Left colon (tissue), 2 donors: ENCODE measurements around the gene PLEKHF1. TPM values are rescaled to one million over a fixed set of nuclear protein-coding genes. Genes with fewer than 3 reads are reported as not detected.
"Not testable (repeated sequence)": the region's sequence is repeated elsewhere in the genome, so short reads cannot be mapped to it uniquely, and the experiment has no call there.

Experiments used
- ATAC-seq: fragments of 200-7000 bp; cut with Tn5 transposase; one replicate; pipeline ENCODE4 v1.9.1; 2020; ENCODE audit warnings: mild to moderate bottlenecking, moderate library complexity
- DNase-seq, 2 donors: peaks; one replicate each; pipeline ENCODE4 v3.0.0-alpha.2; 2020
- intact Hi-C, 2 donors: fragments of 100-400 bp; cut with DNase I in 1 of 2; cut with micrococcal nuclease in 1 of 2; formaldehyde crosslinking; loops; one replicate each; pipeline versions ENCODE4 v1.11.2 to v1.14.0; 2022; cut with DNase I, micrococcal nuclease
- long read RNA-seq: library from polyadenylated mRNA; unstranded; transcript quantifications from one replicate; pipeline ENCODE4 v2.0.0, GENCODE V29; 2021
- total RNA-seq, 2 donors: library from RNA; stranded (reverse); fragmentation: NEBNext Ultra II Directional; extraction: Animal tissue kit (Norgen Biotek cat#: 25700); gene quantifications; one replicate each; pipeline ENCODE4 v1.2.1, GENCODE V29; 2021
- donor health status: DM: no; HTN: no; CAD: no.
- donor health status: DM: yes; HTN: yes; CAD: no.

The PLEKHF1 gene, protein sequence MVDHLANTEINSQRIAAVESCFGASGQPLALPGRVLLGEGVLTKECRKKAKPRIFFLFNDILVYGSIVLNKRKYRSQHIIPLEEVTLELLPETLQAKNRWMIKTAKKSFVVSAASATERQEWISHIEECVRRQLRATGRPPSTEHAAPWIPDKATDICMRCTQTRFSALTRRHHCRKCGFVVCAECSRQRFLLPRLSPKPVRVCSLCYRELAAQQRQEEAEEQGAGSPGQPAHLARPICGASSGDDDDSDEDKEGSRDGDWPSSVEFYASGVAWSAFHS
- total RNA-seq = 1 to 10 TPM; 2.8 to 3.7 TPM
- long read RNA-seq, transcript PLEKHF1-201 (2 exons, 2,084 nt) = major isoform, 6 of 10 reads
- long read RNA-seq, partial matches to known transcripts = 0 of 10 reads
- long read RNA-seq, other reads (novel, unspliced or antisense) = 1 of 10 reads

DNA sequence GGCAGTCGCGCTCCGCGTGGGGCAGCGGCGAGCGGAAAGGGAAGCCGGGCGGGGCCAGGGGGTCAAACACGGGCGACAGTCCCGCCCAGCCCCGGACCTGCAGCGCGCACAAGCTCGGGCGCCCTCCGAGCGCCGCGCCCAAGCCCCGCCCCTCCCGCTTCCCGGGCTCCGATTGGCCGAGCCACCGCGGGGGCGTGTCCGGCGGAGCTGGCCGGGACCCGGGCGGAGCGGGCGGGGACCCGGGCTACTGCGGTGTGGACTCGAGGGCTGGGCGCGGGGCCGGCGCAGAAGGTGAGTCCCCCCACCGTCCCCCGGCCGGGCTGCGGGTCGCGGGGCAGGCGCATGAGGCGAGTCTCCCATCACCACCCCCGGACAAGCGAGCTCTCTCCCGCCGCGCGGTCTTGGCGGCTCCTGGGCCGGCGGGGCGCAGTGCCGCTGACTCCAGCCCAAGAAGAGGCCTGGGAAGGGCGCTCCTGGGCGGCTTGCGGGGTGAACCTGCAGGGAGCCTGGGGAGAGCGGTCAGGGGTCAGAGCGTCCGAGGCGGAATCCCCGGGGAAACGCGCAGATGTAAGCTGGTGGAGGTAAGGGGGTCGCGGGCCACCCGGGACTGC is at the start of gene PLEKHF1:
TSS of gene PLEKHF1 (plus strand) at position 247 of the 611 bp plus-strand sequence. CDS start 8,379 bp downstream, outside the sequence.
- peak; percentile 85 to 94 for DNase-seq
- intact Hi-C loops = no loop called here
- peak; percentile 95 for ATAC-seq

DNA sequence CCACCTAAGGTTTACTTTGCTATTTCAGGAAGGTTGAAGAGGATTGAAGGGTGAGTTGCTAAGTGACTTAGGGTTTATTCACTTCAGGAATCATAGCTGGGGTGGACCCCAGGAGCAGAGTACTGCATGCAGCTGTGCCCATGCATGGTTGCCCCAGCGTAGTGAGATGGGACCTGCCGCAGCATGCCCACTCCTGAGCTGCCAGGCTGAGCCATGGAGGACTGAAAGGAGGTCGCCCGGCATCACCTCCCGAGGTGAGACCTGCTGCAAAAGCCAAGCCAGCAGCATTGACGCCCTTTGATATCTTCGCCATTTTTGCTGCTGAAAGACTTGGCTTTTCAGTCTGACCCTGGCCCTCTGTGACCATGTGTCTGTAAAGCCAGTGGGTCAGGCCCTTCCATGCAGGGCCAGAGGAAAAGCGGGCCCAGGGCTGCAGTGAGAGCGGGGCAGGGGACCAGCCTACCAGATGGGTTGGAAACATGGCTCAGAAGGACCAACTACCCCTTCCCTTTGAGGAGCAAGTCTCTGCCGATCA is 49.3 kb upstream of the PLEKHF1 start:
- intact Hi-C loops = loop anchor here in 1 of 2 donors (10.0 kb wide), 1 partner anchor 99 kb away; the partner anchor contains the start of gene C19orf12
- ATAC-seq (peak; percentile 11), DNase-seq (no peak)

DNA sequence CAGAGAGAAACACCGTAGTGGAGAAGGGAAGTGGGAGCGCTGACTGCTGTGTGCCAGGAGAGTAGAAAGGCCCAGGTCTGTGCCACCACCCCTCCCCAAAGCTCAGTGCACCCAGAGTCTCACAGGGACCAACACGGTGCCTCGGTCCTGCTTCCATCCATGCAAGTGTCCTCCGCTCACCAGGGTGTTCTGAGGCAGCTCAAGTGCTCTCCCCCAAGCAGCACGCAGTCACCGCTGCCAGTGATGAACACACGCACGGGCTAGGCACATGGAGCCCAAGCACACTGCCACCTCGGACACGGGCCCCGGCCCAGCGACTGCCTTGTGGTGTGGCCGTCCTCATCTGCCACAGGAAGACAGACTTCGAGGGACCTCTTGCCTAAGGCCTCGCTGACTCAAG is 48.7 kb upstream of the PLEKHF1 start:
- no peak for DNase-seq
- ATAC-seq = no peak
- intact Hi-C loops = loop anchor here in 1 of 2 donors (10.0 kb wide), 1 partner anchor 98 kb away; the partner anchor contains the start of gene C19orf12

DNA sequence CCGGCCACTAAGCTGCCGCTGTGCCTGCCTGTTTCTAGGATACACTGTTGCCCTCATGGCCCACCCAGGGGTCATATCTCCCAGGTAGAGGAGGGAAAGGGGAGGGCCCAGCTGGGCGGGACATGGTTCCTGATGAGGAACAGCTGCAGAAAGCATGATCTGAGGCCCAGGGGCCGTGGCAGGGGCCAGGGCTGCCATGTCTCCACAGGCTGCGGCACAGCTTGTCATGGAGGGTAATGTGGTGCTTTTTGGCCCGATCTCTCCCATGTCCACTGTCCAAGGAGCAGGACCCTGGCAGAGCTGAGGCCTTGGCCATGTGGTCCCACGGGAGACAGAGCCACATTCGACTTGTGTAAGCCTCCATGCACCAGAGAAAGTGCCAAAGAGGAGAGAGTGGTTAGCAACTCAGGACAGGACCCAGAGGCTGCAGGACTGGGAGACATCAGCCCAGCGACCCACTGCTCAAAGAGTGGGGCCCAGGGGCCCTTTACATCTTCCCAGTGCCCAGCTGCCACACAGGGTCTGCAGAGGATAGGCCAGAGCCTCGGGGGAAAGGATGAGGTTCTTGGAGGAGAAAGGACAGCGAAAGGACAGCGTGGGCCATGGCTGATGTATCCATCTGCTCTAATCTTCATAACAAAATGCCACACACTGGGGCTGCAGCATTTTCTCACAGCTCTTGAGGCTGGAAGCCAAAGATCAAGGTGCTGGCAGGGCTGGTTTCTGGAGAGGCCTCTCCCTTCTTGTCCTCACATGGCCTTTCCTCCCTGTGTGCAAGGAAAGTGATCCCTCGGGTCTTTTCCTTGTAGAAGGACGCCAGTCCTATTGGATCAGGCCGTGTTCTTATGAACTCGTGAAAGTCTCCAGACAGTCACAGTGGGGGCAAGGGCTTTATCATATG is 47.6 kb upstream of the PLEKHF1 start:
- intact Hi-C loops = loop anchor here in 1 of 2 donors (10.0 kb wide), 1 partner anchor 97 kb away; the partner anchor contains the start of gene C19orf12
- DNase-seq (no peak), ATAC-seq (peak; percentile 21)

DNA sequence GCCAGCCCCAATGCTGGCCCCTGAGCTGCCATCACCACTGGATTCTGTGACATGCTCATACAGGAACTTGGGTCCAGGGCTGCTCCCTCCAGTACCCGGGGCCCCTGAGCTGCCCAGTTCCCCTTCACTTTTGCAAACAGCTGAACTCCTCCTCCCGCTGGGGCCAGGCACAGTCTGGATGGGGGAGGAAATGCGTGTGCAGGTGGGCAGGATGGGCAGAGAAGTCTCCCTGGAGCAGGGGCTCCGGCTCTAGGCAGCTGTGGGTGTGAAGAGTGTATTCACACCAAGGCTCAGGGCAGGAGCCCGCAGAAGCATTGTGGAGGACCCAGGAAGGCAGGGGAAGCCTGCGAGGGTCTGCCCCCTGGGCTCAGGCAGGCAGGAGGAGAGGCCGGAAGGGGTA is 46.8 kb upstream of the PLEKHF1 start:
- intact Hi-C loops = loop anchor here in 1 of 2 donors (10.0 kb wide), 1 partner anchor 96 kb away; the partner anchor contains the start of gene C19orf12
- ATAC-seq (no peak), DNase-seq (no peak)

DNA sequence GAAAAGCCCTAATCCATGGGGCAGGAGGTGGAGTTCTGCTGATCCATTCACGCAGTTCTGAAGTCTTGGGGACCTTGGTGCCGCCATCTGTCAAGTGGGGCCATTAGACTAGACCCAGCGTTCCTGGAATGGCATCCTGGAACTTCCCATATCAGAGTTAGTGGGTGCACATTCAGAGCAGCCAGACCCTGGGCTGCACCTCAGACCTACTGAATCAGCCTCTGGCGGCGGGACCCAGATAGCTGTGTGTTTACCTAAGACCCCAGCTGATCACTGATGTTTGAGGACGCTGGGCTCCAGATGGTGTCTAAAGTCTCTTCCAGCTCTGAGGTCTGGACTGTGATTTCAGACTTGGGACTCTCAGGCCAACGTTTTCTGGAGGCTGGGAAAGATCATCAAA is 46.4 kb upstream of the PLEKHF1 start:
- intact Hi-C loops = loop anchor here in 1 of 2 donors (10.0 kb wide), 1 partner anchor 96 kb away; the partner anchor contains the start of gene C19orf12
- ATAC-seq (no peak), DNase-seq (no peak)

DNA sequence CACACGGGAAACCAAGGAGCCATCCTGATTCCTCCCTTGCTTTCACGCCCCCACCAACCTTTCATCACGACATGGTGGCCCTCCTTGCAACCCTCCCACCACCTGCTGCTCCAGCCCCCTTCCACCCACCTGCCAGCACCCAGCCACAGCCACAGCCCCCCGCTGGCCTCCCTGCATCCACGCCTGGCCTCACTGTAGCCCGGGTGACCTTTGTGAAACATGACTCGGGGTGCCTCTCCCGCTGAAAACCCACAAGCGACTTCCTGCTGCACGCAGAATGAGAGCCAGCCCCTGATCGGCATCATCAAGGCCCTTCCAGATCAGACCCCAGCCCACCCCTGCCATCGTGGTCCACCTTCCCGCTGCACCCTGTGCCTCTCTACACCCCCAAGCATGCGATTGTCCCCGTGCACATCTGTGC is 44.3 kb upstream of the PLEKHF1 start:
- DNase-seq = no peak
- intact Hi-C loops = no loop called here
- ATAC-seq = no peak

DNA sequence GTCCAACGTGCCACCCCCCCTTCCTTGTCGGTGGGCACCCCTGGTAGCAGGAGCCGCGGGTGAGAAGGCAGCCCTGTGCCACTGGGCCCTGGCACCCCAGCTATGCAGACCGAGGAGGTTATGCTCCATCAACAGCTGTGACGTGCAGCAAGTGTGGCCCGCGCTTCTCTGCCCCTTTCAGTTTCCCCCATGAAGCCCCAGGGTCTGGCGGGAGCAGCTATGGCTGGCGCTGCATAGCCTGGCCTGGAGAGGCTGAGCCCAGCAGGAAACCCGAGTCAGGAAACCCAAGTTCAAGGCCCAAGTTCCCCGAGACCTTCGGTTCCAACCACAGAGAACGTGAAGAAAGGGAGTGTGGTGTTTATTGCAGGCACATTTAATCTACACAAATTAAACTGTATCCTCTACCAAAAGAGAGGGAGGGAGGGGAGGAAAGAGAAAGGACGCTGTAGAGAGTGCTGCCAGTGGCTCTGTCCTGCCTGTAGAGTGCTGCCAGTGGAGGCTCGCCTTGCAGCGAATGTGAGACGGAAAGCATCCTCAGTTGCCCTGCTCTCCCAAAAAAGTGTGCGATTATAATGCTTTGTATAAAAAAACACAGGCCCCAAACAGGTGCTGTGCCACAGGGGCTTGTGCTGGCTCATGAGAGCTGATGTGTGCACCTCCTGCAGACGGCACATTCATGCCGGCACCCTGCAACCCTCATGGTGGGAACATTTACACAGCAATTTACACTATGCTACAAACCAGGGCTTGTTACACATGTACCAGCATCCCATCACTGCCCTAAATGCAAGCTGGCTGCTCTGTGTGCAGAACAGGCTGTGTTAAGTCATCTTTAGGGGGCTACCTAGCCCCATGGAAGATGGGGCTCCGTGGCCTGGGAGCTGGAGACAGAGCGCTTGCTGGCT is 42.8 kb upstream of the PLEKHF1 start:
- ATAC-seq (no peak), DNase-seq (no peak)
- intact Hi-C loops = no loop called here

DNA sequence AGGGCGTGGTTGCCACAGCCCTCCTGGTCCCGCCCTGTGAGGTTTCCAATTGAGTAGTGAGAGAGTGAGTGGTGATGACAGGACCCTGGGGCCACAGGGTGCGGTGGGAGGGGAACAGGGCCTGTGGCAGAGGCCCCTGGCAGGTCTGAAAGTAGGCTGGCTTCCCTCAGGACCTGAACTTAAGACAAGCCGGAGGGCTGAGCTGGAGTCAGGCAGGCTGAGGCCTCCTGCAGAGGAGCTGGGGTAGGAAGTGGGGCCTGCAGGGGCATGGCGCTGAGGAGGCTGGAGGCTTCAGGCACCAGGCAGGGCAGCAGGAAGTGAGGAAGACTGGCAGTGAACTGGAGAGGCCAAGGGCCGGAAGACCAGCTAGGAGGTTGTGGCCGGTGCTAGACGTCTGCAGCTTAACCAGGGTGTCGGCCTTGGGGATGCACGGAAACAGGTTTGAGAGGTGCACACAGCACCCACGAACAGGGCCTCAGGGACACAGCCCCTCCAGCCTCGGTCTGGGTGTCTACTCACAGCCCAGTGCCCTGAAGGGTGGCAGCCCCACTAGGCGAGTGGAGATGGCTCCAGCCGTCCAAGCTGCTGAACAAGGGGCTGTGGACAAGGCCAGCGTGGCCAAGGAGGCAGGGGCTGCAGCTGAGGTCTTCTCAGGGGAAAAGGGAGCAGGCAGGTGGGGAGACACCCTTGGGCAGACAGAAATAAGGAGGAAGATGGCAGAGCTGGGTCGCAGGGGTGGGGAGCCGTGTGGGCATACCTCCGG is 41.4 kb upstream of the PLEKHF1 start:
- ATAC-seq (peak; percentile 19), DNase-seq (no peak)
- intact Hi-C loops = no loop called here

DNA sequence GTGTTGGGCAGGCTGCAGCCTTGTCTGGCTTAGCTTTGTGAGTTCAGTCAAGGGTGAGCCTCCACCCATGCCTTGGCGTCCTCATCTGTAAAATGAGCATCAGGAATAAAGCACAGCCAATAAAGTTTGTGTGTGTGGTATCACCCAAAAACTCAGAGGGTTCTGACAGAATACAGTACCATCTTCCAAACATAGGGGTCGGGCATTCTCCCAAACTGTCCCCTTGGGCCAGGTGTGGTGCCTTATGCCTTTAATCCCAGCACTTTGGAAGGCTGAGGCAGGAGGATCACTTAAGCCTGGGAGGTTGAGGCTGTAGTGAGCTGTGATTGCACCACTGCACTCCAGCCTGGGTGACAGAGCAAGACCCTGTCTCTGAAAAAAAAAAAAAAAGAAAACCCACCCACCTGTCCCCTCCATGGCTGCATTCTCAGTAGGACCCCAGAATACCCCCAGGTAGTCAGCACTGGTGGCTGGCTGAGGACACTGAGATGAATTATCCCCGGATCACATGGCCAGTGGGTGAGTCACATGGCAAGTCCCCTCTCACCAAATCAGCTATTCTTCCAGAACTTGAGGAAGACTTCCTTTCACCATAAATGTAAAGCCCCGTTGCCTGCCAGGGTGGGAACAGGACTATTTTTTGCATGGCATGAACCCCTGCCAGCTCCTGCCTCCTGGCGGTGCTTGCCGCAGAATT is 40.6 kb upstream of the PLEKHF1 start:
- intact Hi-C loops = no loop called here
- no peak for DNase-seq
- no peak for ATAC-seq

DNA sequence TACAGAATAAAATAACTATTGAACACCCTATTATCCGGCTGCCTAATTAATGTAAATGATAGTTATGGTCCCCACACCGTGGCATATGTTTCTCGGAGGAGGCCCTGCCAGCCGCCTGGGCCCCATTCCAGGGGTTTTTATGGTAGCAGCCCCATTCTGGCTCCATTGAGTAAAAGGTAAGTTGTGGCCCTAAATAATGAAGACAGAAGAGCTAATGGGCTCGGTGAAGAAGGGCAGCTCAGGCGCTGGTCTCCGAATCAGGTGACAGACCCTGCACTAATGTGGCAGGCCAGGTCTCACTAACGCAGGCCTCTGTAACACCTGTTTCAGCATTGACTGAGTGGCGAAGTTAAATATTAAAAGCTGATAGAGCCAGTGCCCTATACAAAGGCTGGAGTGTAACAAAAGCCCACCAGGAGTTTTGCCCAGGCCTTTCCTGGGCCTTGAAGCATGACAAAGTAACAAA is 40.0 kb upstream of the PLEKHF1 start:
- DNase-seq (no peak), ATAC-seq (no peak)
- intact Hi-C loops = no loop called here

DNA sequence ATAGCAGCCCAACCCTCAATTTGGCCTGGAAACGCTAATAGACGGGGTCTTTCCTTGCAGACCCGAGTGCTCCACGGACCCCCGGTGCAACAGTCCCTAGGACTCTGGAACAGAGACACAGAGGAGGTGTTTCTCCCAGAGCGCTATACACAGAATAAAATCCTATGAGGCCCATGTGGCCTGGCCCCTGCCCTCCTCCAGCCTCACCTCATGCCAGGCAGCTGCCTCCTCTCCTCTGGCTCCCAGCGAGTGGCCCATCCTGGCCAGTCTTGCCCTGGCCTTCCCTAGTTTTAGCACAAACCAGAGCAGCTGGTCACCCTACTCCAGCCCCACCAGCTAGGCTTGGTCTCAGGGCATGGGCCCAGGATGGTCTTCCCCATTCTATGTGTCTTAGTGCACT is 38.9 kb upstream of the PLEKHF1 start:
- ATAC-seq (no peak), DNase-seq (no peak)
- intact Hi-C loops = no loop called here

DNA sequence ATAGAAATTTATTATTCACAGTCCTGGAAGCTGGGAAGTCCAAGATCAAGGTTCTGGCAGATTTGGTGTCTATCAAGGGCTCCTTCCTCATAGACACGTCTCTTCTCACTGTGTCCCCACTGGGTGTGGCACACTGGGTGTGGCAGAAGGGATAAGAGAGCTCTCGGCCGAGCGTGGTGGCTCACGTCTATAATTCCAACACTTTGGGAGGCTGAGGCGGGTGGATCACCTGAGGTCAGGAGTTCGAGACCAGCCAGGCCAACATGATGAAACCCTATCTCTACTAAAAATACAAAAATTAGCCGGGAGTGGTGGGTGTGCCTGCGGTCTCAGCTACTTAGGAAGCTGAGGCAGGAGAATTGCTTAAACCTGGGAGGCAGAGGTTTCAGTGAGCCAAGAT is 38.4 kb upstream of the PLEKHF1 start:
- intact Hi-C loops, ATAC-seq, DNase-seq: not testable (repeated sequence)

DNA sequence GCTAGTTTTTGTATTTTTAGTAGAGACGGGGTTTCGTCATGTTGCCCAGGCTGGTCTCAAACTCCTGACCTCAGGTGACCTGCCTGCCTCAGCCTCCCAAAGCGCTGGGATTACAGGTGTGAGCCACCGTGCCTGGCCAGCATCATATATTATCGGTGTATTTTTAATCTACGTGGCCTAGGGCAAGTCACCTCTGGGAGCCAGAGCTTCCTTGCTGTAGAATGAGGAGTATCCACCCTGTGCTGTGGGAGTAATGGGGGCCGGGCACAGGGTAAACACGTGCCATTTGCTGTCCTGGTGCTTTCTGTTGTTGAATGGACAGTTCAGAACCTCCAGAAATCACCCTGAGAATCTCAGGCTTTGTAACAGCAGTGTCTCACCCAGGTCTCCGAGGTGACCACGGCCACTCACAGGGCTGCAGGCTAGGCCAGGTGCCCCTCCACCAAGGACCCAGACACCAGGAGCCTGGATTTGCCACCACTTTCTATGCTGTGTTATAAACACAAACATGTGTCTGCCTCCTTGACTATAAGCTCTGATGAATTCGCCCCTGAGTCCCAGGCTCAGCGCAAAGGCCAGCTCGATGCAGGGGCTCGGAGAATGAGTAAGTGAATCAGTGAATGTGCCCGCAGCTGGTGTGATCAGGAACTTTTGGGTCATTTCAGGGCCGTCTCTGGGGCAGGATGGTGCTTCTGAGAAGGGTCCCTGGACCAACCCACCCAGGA is 36.4 kb upstream of the PLEKHF1 start:
- intact Hi-C loops = no loop called here
- ATAC-seq (no peak), DNase-seq (no peak)

DNA sequence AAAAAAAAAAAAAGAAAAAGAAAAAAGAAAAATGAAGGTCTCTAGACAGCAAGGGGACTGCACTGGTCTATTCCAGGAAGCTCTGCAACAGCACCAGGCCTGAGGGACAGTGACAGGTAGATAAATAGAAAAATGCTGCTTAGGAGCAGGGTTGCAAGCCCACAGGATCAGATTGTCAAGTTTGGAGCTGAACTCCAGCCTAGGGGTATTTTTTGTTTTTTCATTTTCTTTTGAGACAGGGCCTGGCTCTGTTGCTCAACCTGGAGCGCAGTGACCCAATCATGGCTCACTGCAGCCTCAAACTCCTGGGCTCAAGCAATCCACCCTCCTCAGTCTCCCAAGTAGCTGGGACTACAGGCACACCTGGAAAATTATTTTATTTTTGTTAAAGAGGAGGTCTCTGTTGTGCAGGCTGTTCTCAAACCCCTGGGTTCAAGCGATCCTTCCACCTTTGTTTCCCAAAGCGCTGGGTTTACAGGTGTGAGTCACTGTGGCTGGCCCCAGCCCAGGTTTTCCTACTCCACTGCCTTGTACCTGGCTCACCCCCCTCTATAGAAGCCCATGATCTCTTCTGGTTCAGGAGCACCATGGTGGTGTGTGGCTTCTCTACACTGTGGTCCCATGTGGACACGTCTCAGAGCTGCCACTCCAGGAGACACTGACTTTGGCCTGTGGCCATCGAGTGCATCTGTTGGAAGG is 35.3 kb upstream of the PLEKHF1 start:
- intact Hi-C loops = no loop called here
- no peak for ATAC-seq

More for the DNA sequence above, 35.3 kb upstream of the PLEKHF1 start:
- no peak for DNase-seq
